ENCODE results near the gene SUGT1.

The SUGT1 gene

DNA sequence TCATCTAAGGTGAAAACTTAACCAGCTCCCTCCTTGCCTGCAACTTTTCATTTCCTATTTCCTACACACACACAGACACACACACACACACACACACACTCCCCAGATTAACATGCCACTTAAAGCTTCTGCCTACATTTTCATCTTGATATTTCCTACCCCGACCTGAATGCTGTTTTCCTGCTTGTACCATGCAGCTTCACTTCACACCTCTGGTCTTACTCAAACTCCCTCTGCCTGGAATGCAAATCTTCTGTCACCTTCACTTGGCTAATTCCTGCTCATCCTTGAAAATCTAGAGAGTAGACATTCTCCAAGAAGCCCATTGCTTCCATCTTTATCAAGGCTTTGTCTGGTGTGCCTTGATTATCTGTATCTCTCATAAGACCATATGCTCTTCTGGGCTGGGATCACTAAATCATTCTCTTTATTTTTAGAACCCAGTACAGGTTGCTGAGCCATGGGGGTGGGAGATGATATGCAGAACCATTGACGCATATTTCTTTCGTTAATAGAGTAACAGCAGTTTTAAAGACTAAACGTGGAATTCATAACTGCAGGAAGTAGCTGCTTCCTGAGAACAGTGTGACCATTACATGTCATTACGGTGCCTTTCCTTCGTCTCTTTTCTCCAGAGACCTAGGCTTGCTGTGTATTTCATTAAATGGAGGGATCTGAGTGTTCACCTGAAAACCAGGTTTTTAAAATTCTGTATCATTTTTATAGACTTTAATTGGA is 49.3 kb downstream of the SUGT1 start:
- Histone ChIP-seq H2AFZ (ENCODE audit: low read depth, low read length, severe bottlenecking) (no peak overlapping the region), H3K9me3 (ENCODE audit: insufficient read depth, low read length) (no peaks in the 10 kb centered on the region), H3K79me2 (ENCODE audit: insufficient read depth, low read length) (no peaks in the 10 kb centered on the region), H3K36me3 (ENCODE audit: low read length) (no peaks in the 10 kb centered on the region), H3K27ac (ENCODE audit: low read depth, low read length) (no peak overlapping the region), H3K4me2 (ENCODE audit: low read depth, low read length, poor library complexity, severe bottlenecking) (no peak overlapping the region), H3K9ac (ENCODE audit: low read length) (no peak overlapping the region), H3K9me2 (replicated peaks; ENCODE audit: insufficient read depth, low read length) (no peaks in the 10 kb centered on the region), H3F3A (ENCODE audit: insufficient read depth) (no peaks in the 10 kb centered on the region), H3K27me3 (ENCODE audit: low read length) (no peaks in the 10 kb centered on the region), H3K4me3 (ENCODE audit: insufficient read depth, low read length, poor library complexity, severe bottlenecking) (no peak overlapping the region), H4K20me1 (ENCODE audit: low read depth, low read length) (no peaks in the 10 kb centered on the region)
- no peak for TF ChIP-seq EZH2phosphoT487 (conservative IDR thresholded peaks at IDR 0.05; ENCODE audit: low read length)
- TF ChIP-seq, protein P1, sequence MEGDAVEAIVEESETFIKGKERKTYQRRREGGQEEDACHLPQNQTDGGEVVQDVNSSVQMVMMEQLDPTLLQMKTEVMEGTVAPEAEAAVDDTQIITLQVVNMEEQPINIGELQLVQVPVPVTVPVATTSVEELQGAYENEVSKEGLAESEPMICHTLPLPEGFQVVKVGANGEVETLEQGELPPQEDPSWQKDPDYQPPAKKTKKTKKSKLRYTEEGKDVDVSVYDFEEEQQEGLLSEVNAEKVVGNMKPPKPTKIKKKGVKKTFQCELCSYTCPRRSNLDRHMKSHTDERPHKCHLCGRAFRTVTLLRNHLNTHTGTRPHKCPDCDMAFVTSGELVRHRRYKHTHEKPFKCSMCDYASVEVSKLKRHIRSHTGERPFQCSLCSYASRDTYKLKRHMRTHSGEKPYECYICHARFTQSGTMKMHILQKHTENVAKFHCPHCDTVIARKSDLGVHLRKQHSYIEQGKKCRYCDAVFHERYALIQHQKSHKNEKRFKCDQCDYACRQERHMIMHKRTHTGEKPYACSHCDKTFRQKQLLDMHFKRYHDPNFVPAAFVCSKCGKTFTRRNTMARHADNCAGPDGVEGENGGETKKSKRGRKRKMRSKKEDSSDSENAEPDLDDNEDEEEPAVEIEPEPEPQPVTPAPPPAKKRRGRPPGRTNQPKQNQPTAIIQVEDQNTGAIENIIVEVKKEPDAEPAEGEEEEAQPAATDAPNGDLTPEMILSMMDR (IDR thresholded peaks at IDR 0.05; ENCODE audit: insufficient read depth, low read length, poor library complexity, severe bottlenecking): no peak

DNA sequence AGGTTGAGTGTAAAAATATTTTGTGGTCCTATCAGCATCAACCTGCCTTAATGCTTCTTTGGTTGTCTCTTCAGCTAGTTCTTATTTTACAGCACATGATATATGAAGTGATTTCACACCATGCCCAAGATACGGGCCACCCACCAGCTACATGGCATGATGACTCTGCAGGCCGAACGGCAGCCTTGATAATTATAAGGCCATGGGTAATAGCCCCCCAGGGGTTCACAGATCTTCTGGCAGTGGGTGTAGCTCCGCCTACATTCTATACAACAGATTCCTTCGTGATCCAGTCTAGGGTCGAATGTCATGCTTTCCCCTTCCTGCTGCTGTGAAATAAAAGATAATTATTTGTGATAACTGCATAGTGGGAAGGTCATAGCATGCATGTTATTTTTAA is 50.8 kb downstream of the SUGT1 start:
- no peaks in the 10 kb centered on the region for H3K27me3 ChIP-seq (ENCODE audit: low read length)
- H3K36me3 ChIP-seq (ENCODE audit: low read length): no peaks in the 10 kb centered on the region
- no peak overlapping the region for H3K27ac ChIP-seq (ENCODE audit: low read depth, low read length)
- H3K4me3 ChIP-seq (ENCODE audit: insufficient read depth, low read length, poor library complexity, severe bottlenecking): no peak overlapping the region
- no peaks in the 10 kb centered on the region for H3K9me3 ChIP-seq (ENCODE audit: insufficient read depth, low read length)
- H4K20me1 ChIP-seq (ENCODE audit: low read depth, low read length): no peaks in the 10 kb centered on the region
- no peaks in the 10 kb centered on the region for H3K9me2 ChIP-seq (replicated peaks; ENCODE audit: insufficient read depth, low read length)
- no peak overlapping the region for H2AFZ ChIP-seq (ENCODE audit: low read depth, low read length, severe bottlenecking)
- no peaks in the 10 kb centered on the region for H3F3A ChIP-seq (ENCODE audit: insufficient read depth)
- no peak for TF ChIP-seq EZH2phosphoT487 (conservative IDR thresholded peaks at IDR 0.05; ENCODE audit: low read length)
- TF ChIP-seq, protein P1 (IDR thresholded peaks at IDR 0.05; ENCODE audit: insufficient read depth, low read length, poor library complexity, severe bottlenecking): no peak
- H3K9ac ChIP-seq (ENCODE audit: low read length): no peak overlapping the region
- no peak overlapping the region for H3K4me2 ChIP-seq (ENCODE audit: low read depth, low read length, poor library complexity, severe bottlenecking)
- H3K79me2 ChIP-seq (ENCODE audit: insufficient read depth, low read length): no peaks in the 10 kb centered on the region

DNA sequence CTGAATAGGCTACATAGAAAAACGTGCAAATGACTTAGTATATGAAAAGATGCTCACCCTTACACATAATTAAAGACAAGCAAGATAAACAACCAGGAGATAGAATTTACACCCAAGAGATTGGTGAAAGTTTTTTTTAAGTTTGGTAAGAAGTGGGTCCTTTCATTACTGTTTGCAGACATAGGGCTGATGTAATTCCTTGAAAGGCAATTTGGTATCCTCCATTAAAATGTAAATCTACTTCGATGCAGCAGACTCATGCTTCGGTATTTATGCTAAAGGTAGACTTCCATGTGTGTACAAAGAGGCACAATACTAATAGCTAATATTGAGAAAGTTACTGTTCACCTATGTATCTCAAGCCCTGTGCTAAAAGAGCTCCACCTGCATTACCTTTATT is 53.4 kb downstream of the SUGT1 start:
- H3K36me3 ChIP-seq (ENCODE audit: low read length): no peaks in the 10 kb centered on the region
- no peaks in the 10 kb centered on the region for H3K79me2 ChIP-seq (ENCODE audit: insufficient read depth, low read length)
- H3K9me2 ChIP-seq (replicated peaks; ENCODE audit: insufficient read depth, low read length): no peaks in the 10 kb centered on the region
- H3K27me3 ChIP-seq (ENCODE audit: low read length): no peaks in the 10 kb centered on the region
- no peak overlapping the region for H3K9ac ChIP-seq (ENCODE audit: low read length)
- no peaks in the 10 kb centered on the region for H3K9me3 ChIP-seq (ENCODE audit: insufficient read depth, low read length)
- TF ChIP-seq, protein P1 (IDR thresholded peaks at IDR 0.05; ENCODE audit: insufficient read depth, low read length, poor library complexity, severe bottlenecking): no peak
- no peak for TF ChIP-seq EZH2phosphoT487 (conservative IDR thresholded peaks at IDR 0.05; ENCODE audit: low read length)
- no peak overlapping the region for H3K4me2 ChIP-seq (ENCODE audit: low read depth, low read length, poor library complexity, severe bottlenecking)
- no peaks in the 10 kb centered on the region for H3F3A ChIP-seq (ENCODE audit: insufficient read depth)
- H3K27ac ChIP-seq (ENCODE audit: low read depth, low read length): no peak overlapping the region
- no peaks in the 10 kb centered on the region for H4K20me1 ChIP-seq (ENCODE audit: low read depth, low read length)
- no peak overlapping the region for H3K4me3 ChIP-seq (ENCODE audit: insufficient read depth, low read length, poor library complexity, severe bottlenecking)
- H2AFZ ChIP-seq (ENCODE audit: low read depth, low read length, severe bottlenecking): no peak overlapping the region
